ENCODE data around the gene STXBP5L.

STXBP5L gene

GRCh38 chr3:121231872-121232271 is 323.9 kb downstream of the STXBP5L start:
- TF ChIP-seq NFIC (IDR thresholded peaks at IDR 0.05) (no peak), CEBPB (IDR thresholded peaks at IDR 0.05) (no peak), EGR1 (IDR thresholded peaks at IDR 0.05) (no peak), ZBTB7A (IDR thresholded peaks at IDR 0.05; ENCODE audit: low read depth) (no peak), EP300 (IDR thresholded peaks at IDR 0.05; ENCODE audit: borderline replicate concordance) (no peak), TAF1 (IDR thresholded peaks at IDR 0.05; ENCODE audit: low read depth) (no peak)
- TF ChIP-seq, protein P1, sequence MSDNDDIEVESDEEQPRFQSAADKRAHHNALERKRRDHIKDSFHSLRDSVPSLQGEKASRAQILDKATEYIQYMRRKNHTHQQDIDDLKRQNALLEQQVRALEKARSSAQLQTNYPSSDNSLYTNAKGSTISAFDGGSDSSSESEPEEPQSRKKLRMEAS (IDR thresholded peaks at IDR 0.05) = no peak

DNA sequence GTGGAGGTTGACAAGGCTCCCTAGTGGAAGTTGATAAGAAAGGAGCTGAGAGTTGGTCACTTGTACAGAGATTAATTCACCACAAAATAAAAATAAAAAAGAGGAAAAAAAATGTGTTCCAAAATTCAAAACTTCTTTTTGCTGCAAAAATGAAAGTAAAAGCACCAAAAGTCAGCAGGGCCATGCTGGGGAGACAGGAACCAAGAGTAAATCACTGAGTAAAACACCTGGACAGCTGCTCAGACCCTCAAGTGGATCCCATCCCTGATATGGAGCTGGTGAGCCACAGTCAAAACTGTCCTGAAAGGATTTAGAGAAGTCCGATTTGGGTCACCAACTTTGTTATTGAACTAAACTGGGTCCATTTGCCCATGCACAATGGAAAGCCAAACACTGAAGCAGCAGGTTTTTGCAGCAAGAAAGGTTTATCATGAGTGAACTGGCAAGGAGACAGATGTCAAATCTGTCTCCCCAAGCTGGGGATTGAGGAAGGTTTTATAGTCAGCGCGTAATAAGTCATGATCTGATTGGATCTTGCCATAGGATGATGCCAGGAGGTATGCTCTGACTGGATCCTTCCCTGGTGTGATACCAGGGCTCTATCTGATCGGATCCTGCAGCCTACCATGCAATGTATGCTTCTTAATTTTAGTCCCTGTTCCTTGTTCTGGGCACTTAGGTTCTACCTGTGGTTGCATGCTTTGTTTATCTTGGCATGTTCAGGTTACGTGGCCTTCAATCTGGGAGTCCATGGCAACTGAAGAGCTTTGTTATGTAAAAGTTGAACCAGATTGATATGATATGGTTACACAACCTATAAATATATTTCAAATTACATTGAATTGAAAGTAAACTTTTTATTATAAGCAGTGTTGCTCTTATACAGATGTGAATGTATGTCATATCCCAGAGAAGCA is 324.6 kb downstream of the STXBP5L start:
- TF ChIP-seq REST (IDR thresholded peaks at IDR 0.05; ENCODE audit: low read depth) (no peak), EP300 (IDR thresholded peaks at IDR 0.05; ENCODE audit: borderline replicate concordance) (no peak), CEBPB (IDR thresholded peaks at IDR 0.05) (no peak), TCF12 (IDR thresholded peaks at IDR 0.05; ENCODE audit: low read depth) (no peak), FOXM1 (IDR thresholded peaks at IDR 0.05; ENCODE audit: borderline replicate concordance, low read depth) (no peak), EGR1 (IDR thresholded peaks at IDR 0.05) (no peak), TEAD4 (IDR thresholded peaks at IDR 0.05) (no peak), CREB1 (IDR thresholded peaks at IDR 0.05; ENCODE audit: low read depth) (no peak), YY1 (IDR thresholded peaks at IDR 0.05; ENCODE audit: low read depth) (no peak), ZBTB7A (IDR thresholded peaks at IDR 0.05; ENCODE audit: low read depth) (no peak), RAD21 (IDR thresholded peaks at IDR 0.05; ENCODE audit: low read depth) (no peak), USF1 (IDR thresholded peaks at IDR 0.05) (no peak), TAF1 (IDR thresholded peaks at IDR 0.05; ENCODE audit: low read depth) (no peak), NFIC (IDR thresholded peaks at IDR 0.05) (no peak)
- TF ChIP-seq, protein P1 (IDR thresholded peaks at IDR 0.05) = no peak

DNA sequence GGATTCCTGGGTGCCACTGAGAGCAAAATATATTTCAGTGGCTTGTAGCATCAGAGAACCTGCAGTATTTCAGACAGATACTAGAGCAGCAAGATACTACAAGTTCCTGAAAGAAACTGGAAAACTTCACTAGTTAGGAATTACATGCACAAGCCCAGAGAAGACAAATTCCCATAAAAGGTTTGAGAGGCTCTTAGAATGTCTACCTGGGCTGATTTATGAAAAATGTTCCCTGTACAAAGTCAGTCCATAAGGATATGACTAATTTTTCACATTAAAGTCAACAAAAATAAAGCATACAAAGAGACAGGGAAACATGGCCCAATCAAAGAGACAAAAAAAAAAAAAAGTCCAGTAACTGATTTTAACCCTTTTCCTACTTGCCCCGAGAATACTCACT is 335.2 kb downstream of the STXBP5L start:
- TF ChIP-seq EP300 (IDR thresholded peaks at IDR 0.05; ENCODE audit: borderline replicate concordance) = no peak
- no peak for TF ChIP-seq TCF12 (IDR thresholded peaks at IDR 0.05; ENCODE audit: low read depth)
- TF ChIP-seq CREB1 (IDR thresholded peaks at IDR 0.05; ENCODE audit: low read depth) = no peak
- TF ChIP-seq TAF1 (IDR thresholded peaks at IDR 0.05; ENCODE audit: low read depth) = no peak
- TF ChIP-seq TEAD4 (IDR thresholded peaks at IDR 0.05) = no peak
- TF ChIP-seq CEBPB (IDR thresholded peaks at IDR 0.05) = no peak
- no peak for TF ChIP-seq YY1 (IDR thresholded peaks at IDR 0.05; ENCODE audit: low read depth)
- TF ChIP-seq, protein P1 (IDR thresholded peaks at IDR 0.05) = no peak
- no peak for TF ChIP-seq USF1 (IDR thresholded peaks at IDR 0.05)
- no peak for TF ChIP-seq RAD21 (IDR thresholded peaks at IDR 0.05; ENCODE audit: low read depth)
- TF ChIP-seq EGR1 (IDR thresholded peaks at IDR 0.05) = no peak
- TF ChIP-seq FOXM1 (IDR thresholded peaks at IDR 0.05; ENCODE audit: borderline replicate concordance, low read depth) = no peak
- no peak for TF ChIP-seq REST (IDR thresholded peaks at IDR 0.05; ENCODE audit: low read depth)
- TF ChIP-seq NFIC (IDR thresholded peaks at IDR 0.05) = no peak
- TF ChIP-seq ZBTB7A (IDR thresholded peaks at IDR 0.05; ENCODE audit: low read depth) = no peak

DNA sequence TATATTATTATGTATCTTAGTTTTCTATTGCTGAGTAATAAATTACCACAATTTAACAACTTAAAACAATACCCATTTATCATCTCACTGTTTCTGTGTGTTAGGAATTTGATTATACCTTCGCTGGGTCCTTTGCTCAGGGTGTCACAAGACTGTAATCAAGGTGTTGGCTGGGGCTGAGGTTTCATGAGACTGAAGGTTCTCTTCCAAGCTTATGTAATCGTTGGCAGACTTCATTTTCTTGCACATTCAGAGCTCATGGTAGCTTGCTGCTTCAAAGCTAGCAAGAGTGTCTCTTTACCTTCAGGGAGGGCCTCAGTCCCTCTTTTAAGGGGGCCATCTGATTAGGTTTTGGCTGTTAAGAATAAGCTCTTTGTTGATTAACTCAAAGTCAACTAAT is 344.7 kb downstream of the STXBP5L start:
- no peak for TF ChIP-seq RAD21 (IDR thresholded peaks at IDR 0.05; ENCODE audit: low read depth)
- no peak for TF ChIP-seq YY1 (IDR thresholded peaks at IDR 0.05; ENCODE audit: low read depth)
- TF ChIP-seq, protein P1 (IDR thresholded peaks at IDR 0.05) = no peak
- TF ChIP-seq EGR1 (IDR thresholded peaks at IDR 0.05) = no peak
- no peak for TF ChIP-seq REST (IDR thresholded peaks at IDR 0.05; ENCODE audit: low read depth)
- TF ChIP-seq EP300 (IDR thresholded peaks at IDR 0.05; ENCODE audit: borderline replicate concordance) = no peak
- no peak for TF ChIP-seq USF1 (IDR thresholded peaks at IDR 0.05)
- no peak for TF ChIP-seq TCF12 (IDR thresholded peaks at IDR 0.05; ENCODE audit: low read depth)
- no peak for TF ChIP-seq ZBTB7A (IDR thresholded peaks at IDR 0.05; ENCODE audit: low read depth)
- no peak for TF ChIP-seq CEBPB (IDR thresholded peaks at IDR 0.05)
- no peak for TF ChIP-seq NFIC (IDR thresholded peaks at IDR 0.05)
- TF ChIP-seq CREB1 (IDR thresholded peaks at IDR 0.05; ENCODE audit: low read depth) = no peak

Measured in Ishikawa (cell line).